Mammary epithelial cell (primary cell): ENCODE measurements around the gene GTSF1L.

Experiments used
- CTCF ChIP-seq, 2 donors: IDR thresholded peaks in 1 of 2; conservative IDR thresholded peaks in 1 of 2; 2 replicates each; pipeline ENCODE4 v1.5.1; 2011 to 2012; ENCODE audit warnings: inconsistent platforms in 2 of 2, low read length in 2 of 2, mild to moderate bottlenecking in 2 of 2, control low read depth in 1 of 2, low read depth in 1 of 2; ENCODE audit not compliant: insufficient read depth in 1 of 2; ENCODE audit errors: extremely low read depth in 1 of 2
- EZH2 ChIP-seq: IDR thresholded peaks from 2 replicates; pipeline ENCODE4 v1.6.1; 2012; ENCODE audit warnings: low read length, inconsistent platforms, borderline replicate concordance

GRCh38 chr20:43731469-43731868, 4.7 kb upstream of the GTSF1L start:
- no peak for TF ChIP-seq CTCF (conservative IDR thresholded peaks at IDR 0.05 in 1 of 2, IDR thresholded peaks at IDR 0.05 in 1 of 2; ENCODE audit: extremely low read depth in 1 of 2, insufficient read depth in 1 of 2, low read depth in 1 of 2, low read length in 2 of 2)
- no peak for TF ChIP-seq EZH2
